G401.6 (cell line): Measurements from ENCODE around the gene PPP4R1.
"Not testable (repeated sequence)": the region's sequence is repeated elsewhere in the genome, so short reads cannot be mapped to it uniquely, and the experiment has no call there.

Source experiments
- FAIRE-seq: peaks from 2 replicates; lab custom pipeline; 2012; peaks lifted over from hg19 to GRCh38; lab: Jason Lieb, UNC

Gene PPP4R1, protein sequence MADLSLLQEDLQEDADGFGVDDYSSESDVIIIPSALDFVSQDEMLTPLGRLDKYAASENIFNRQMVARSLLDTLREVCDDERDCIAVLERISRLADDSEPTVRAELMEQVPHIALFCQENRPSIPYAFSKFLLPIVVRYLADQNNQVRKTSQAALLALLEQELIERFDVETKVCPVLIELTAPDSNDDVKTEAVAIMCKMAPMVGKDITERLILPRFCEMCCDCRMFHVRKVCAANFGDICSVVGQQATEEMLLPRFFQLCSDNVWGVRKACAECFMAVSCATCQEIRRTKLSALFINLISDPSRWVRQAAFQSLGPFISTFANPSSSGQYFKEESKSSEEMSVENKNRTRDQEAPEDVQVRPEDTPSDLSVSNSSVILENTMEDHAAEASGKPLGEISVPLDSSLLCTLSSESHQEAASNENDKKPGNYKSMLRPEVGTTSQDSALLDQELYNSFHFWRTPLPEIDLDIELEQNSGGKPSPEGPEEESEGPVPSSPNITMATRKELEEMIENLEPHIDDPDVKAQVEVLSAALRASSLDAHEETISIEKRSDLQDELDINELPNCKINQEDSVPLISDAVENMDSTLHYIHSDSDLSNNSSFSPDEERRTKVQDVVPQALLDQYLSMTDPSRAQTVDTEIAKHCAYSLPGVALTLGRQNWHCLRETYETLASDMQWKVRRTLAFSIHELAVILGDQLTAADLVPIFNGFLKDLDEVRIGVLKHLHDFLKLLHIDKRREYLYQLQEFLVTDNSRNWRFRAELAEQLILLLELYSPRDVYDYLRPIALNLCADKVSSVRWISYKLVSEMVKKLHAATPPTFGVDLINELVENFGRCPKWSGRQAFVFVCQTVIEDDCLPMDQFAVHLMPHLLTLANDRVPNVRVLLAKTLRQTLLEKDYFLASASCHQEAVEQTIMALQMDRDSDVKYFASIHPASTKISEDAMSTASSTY

DNA sequence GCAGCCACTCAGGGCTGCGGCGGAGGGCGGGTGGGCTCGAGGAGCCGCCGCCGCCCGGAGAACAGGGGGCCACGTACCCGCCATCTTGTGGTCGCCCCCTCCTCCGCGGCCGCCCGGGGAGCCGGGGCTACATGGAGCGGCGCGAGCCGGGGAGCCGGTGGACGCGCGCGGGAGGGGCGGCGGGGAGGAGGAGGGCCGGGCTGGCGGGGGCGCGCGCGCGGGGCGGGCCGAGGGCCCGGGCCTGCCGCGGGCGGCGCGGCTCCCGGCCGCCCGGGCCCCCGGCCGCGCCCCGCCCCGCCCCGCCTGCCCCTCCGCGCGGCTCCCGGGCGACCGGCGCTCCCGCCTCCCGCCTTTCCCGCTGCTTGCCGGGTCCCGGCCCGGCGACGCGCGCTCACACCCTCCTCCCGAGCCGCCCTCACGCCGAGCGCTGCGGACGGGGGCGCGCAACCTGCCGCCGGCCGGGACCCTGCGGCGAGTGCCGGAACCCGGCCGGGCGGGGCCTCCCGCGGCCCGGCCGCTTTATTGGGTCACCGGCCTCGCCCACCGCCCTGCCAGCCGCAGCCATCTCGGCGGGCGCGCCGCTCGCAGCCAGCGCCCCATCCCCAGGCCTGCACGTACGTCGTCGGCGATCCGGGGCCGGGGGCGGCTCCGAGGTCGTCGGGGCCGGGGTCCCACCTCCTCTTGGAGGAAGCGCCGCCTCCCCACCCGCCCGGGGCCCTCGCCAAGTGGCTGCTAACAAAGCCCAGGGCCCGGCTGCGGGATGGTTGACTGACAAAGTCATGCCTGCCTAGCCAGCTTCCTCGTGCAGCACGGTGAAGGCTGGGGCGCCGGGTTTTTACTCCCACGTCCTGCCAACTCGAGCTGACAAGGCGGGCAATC, at the start of gene PPP4R1:
Gene PPP4R1, minus strand, starts transcription at position 159 of the 879 bp plus-strand sequence. Its CDS starts 75 bp downstream, at position 84.
- no peak for FAIRE-seq

- no peak for FAIRE-seq
Observed at GRCh38 chr18:9663377-9663776, 49.0 kb upstream of the PPP4R1 start.

GRCh38 chr18:9661564-9661963, 47.2 kb upstream of the PPP4R1 start:
- FAIRE-seq: no peak

DNA sequence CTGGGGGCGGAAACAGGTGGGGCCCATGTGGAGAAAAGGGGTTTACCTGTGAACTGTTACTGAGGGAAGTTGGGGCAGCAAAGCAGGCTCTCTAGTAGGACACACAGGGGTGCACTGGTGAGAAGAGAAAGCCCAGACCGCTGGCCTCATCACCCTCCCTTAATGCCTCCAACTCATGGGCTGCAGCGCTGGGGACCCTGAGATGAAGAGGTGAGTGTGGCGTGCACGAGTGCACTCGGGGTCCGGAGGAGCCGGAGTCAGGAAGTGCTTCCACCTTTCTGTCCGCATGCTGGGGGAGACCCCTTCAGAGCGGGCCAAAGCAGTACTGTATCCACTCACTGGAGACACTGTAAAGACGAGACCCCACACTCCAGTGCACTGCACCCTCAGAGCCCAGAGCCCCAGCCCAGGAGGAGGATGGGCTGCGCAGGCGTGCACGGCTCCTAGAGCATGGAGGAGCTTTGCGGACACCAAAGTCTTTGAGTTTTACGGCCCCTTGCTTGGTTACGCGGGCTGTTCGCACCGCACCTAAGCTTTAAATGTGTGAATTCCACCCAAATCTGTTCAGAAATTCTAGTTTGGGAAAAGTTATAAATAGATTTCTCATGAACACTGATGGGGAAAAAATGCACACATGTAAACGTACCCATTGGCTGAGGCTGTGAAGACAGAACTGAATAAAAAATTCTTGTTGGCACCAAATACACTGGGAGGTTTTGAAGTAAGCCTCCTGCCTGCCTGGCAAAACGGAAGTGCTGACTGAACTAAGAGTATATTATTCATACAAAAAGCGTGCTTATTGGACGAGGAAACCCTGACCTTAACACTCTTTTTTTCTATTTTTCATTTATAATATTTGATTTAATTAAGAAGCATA, 45.4 kb upstream of the PPP4R1 start:
- no peak for FAIRE-seq

GRCh38 chr18:9658087-9658641, 43.8 kb upstream of the PPP4R1 start:
- no peak for FAIRE-seq

DNA sequence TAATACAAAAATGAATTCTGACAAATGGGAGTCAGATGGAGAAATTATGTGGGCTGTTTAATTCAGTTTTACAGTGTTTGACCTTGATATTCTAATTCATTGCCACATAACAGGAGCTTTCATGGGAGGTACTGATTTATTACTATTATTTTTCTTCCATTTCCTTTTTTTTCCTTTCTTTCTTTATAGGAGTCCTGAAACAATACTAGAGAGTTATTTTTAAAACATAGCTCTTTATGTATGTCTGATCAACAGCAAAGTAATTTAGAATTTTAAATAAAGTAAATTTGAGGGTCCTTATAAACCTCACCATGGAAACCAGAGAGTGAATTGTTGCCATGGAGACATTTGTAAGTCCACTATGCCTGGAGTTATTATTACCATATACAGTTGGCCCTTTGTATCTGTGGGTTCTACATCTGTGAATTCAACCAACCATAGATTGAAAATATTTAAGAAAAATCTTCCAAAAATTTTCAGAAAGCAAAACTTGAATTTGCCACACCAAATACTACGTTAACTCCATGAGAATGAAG, 40.9 kb upstream of the PPP4R1 start:
- FAIRE-seq: no peak

GRCh38 chr18:9653390-9653789, 39.0 kb upstream of the PPP4R1 start:
- no peak for FAIRE-seq

GRCh38 chr18:9649164-9649540, 34.8 kb upstream of the PPP4R1 start:
- no peak for FAIRE-seq

- FAIRE-seq: no peak
Observed at GRCh38 chr18:9648431-9649163, 34.2 kb upstream of the PPP4R1 start.

DNA sequence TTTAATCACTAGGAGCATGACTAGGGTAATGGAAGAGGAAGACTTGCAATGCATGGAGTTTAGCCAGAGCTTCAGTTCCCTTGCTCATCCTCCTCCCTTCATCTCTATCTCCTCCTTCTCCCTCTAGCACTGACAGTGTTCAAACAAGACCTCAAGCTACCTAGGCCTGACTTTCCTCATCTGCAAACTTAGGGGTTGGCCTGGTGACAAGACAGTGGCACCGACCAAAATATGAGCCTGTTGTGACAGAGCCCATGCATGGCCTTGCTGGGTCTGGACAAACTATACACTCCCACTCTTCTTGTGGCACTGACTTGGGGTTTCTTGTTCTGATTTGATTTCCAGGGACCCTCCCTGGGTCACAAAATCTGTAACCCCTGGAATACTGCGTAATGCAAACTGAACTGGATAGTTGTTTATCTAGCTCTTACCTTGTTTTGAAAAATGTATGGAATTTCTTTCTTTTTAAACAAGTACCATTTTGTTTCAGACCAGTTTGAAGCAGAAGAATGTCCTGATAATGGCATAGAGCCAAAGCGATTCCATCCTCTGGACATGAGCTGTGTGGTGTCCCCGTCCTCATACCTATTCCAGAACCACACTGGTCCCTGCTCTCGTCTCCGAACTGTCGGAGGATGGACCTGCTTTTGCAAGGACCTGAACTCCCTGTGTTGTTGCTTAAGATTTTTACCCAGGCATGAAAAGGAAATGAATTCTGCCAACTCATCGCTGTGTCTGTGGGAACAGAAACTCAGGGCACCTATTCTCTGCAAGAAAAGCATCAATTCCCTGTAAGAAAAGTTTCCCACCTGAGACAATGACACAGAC, 33.4 kb upstream of the PPP4R1 start:
- FAIRE-seq: no peak

DNA sequence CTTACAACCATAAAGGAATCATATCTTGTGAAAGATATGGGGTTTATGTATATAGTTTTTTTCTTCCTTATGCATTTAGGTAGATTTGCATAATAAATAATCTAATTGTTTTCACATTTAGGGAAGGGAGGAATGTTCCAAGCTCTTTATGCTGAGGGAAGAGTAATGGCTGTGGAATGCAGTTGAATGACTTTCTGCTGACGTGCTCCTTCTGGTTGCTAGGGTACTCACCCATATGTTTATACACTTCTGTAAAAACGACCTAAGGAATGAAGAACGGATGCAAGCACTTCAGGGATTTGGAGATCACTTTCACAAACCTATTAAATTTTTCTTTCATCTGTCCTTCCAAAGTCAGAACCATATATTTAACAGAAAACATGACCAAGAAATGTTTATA, 29.2 kb upstream of the PPP4R1 start:
- peak; percentile 100 for FAIRE-seq

DNA sequence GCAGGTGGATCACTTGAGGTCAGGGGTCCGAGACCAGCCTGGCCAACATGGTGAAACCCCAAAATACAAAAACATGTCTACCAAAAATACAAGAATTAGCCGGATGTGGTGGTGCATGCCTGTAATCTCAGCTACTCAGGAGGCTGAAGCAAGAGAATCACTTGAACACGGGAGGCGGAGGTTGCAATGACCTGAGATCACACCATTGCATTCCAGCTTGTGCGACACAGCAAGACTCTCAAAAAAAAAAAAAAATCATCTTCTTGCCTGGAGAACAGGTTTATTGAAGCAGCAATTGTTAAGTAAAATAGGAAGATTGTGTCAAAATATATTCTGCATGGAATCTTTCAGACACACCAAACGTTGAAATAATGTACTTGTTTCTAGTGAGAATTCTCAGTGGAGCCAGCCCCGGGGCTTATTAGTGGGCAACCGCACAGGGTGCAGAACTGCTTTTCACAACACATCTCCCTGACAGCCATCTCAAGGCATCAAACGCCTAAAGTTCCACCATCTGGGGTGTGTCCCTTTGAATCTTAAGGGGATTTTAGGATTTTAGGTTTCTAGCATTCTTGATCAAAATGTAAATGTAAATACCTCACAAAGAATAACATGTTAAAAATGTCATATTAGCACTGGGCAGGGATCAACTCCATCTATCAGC, 28.6 kb upstream of the PPP4R1 start:
- no peak for FAIRE-seq

GRCh38 chr18:9641081-9641480, 26.7 kb upstream of the PPP4R1 start:
- FAIRE-seq: not testable (repeated sequence)

DNA sequence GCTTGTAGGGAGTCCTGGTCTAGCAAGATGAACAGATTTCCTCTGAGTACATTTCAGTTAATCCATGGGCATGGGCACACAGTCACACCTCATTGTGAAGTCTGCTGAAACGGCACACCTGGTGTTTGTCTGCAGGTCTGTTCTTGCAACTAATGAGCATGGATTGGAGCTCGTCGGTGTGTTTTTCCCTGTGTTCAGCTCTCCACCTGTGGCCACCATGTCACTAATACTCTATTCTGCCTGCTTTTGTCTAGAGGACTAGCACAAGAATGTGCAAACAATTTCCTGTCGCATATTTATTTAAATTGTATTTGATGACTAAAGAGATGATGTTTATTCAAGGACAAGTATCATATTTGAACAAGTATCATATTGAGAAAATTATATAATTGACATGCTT, 24.5 kb upstream of the PPP4R1 start:
- no peak for FAIRE-seq

DNA sequence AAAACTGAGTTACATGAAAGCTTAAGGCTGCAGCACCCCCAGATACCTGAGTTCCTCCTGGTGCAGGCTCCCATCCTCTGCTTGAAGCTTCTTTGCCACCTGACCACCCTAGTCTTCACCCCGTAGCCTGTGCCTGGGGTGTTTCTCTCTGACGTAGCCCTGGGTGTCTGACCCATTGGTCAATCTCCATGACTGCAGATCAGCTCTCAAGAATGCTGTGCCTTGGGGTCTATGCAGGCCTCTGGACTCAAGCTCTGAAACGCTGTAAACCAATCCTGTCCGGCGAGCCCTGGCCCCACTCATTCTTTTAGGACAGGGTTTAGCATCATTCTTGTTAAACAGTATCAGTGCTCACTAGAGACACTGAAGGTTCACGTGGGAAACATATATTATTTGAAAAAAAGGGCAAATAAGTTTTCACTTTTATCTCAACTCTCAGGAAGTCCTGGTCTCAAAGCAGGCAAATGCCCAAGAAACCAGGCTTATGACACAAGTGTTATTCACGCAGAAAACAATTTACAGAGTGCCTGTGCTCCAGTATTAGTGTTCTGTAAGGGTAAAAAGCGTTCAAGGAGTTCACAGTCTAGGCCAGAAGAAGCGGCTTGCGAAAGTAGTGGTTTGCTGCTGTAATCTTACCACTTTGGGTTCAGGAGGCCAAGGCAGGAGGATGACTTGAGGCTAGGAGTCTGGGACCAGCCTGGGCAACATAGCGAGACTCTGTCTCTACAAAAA, 22.8 kb upstream of the PPP4R1 start:
- no peak for FAIRE-seq

DNA sequence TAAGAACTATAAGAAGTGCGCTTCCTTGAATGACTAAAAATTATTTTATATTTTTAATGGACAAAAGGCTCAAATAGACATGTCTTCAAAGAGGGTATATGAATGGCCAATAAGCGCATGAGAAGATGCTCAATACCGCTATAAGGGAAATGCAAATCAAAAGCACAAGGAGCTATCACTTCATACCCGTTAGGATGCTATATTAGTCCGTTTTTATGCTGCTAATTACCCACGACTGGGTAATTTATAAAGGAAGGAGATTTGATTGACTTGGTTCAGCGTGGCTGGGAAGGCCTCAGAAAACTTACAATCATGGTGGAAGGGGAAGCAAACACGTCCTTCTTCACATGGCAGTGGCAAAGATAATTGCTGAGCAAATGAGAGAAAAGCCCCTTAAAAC, 20.5 kb upstream of the PPP4R1 start:
- no peak for FAIRE-seq

- FAIRE-seq: no peak
Observed at GRCh38 chr18:9631814-9632496, 17.6 kb upstream of the PPP4R1 start.
